SK-N-SH (cell line): ENCODE results near the gene SUFU. TPM values are rescaled to one million over a fixed set of nuclear protein-coding genes. Genes with fewer than 3 reads are reported as not detected.

Source experiments
- CTCF ChIA-PET: fragments of 300-600, 350-600 bp; formaldehyde crosslinking; extraction: SDS; loops from one replicate; lab custom pipeline; 2021; lab: Yijun Ruan, JAX
- POLR2A ChIA-PET: fragments of 350-600 bp; sonication (Branson Sonifier 250); formaldehyde crosslinking; extraction: SDS; loops from one replicate; lab custom pipeline; 2020; ENCODE audit warnings: antibody characterized with exemption, inconsistent platforms; lab: Yijun Ruan, JAX
- DNase-seq: peaks from one replicate; pipeline ENCODE4 v3.0.0; 2012
- H2AFZ ChIP-seq: fragments of 200-600 bp; sonication (generic); 2 replicates; pipeline ENCODE4 v1.8.1; 2016; ENCODE audit warnings: antibody characterized with exemption, mild to moderate bottlenecking, low read depth
- H3F3A ChIP-seq: fragments of 200-600 bp; sonication (generic); replicated peaks from 2 replicates; pipeline ENCODE3; 2016; ENCODE audit warnings: antibody characterized with exemption, mild to moderate bottlenecking; ENCODE audit not compliant: insufficient read depth
- H3K27ac ChIP-seq, 2 experiments: fragments of 200-500 bp in 1 of 2; fragments of 200-600 bp in 1 of 2; sonication (Bioruptor generic) in 1 of 2; sonication (generic), shearing (Covaris generic) in 1 of 2; 2 replicates each; pipeline versions ENCODE4 v1.5.1 to v1.6.1; 2014 to 2016; ENCODE audit warnings: low read depth in 2 of 2, inconsistent platforms in 1 of 2, low read length in 1 of 2, mild to moderate bottlenecking in 1 of 2, mixed read lengths in 1 of 2
- H3K27me3 ChIP-seq: fragments of 200-600 bp; sonication (generic), shearing (Covaris generic); 2 replicates; pipeline ENCODE4 v1.6.1; 2016; ENCODE audit warnings: mixed run types; ENCODE audit not compliant: insufficient read depth
- H3K36me3 ChIP-seq, 2 experiments: fragments of 200-500 bp in 1 of 2; fragments of 200-600 bp in 1 of 2; sonication (Bioruptor generic) in 1 of 2; sonication (generic) in 1 of 2; replicated peaks in 1 of 2; 2 replicates each; pipeline versions ENCODE3 to v1.5.1; 2014 to 2016; ENCODE audit warnings: low read length in 1 of 2, mild to moderate bottlenecking in 1 of 2; ENCODE audit not compliant: insufficient read depth in 2 of 2, control insufficient read depth in 1 of 2
- H3K4me1 ChIP-seq, 2 experiments: fragments of 200-500 bp in 1 of 2; fragments of 200-600 bp in 1 of 2; sonication (Bioruptor generic) in 1 of 2; sonication (generic), shearing (Covaris generic) in 1 of 2; 2 replicates each; pipeline versions ENCODE4 v1.5.1 to v1.6.1; 2014 to 2016; ENCODE audit warnings: low read depth in 1 of 2, low read length in 1 of 2, mixed run types in 1 of 2; ENCODE audit not compliant: insufficient read depth in 2 of 2, control insufficient read depth in 1 of 2
- H3K4me2 ChIP-seq: fragments of 200-600 bp; sonication (generic), shearing (Covaris generic); 2 replicates; pipeline ENCODE4 v1.6.1; 2017; ENCODE audit warnings: mixed run types
- H3K4me3 ChIP-seq, 2 experiments: fragments of 200-500 bp in 1 of 2; fragments of 200-600 bp in 1 of 2; sonication (Bioruptor generic) in 1 of 2; sonication (generic), shearing (Covaris generic) in 1 of 2; 2 replicates each; pipeline versions ENCODE4 v1.5.1 to v1.8.1; 2014 to 2016; ENCODE audit warnings: low read depth in 2 of 2, inconsistent platforms in 1 of 2, low read length in 1 of 2, mild to moderate bottlenecking in 1 of 2, mixed read lengths in 1 of 2, moderate library complexity in 1 of 2
- H3K79me2 ChIP-seq: fragments of 200-600 bp; sonication (generic); 2 replicates; pipeline ENCODE4 v1.8.1; 2017; ENCODE audit warnings: mild to moderate bottlenecking; ENCODE audit not compliant: insufficient read depth
- H3K9ac ChIP-seq: fragments of 200-600 bp; sonication (generic); 2 replicates; pipeline ENCODE4 v1.6.1; 2017; ENCODE audit warnings: mixed run types
- H3K9me2 ChIP-seq: fragments of 200-600 bp; sonication (generic); 2 replicates; pipeline ENCODE4 v1.6.1; 2017; ENCODE audit warnings: mixed run types
- H3K9me3 ChIP-seq: fragments of 200-600 bp; sonication (generic); 2 replicates; pipeline ENCODE4 v1.6.1; 2017; ENCODE audit warnings: mixed run types, mild to moderate bottlenecking, moderate library complexity
- H4K20me1 ChIP-seq: fragments of 200-600 bp; sonication (generic); 2 replicates; pipeline ENCODE4 v1.6.1; 2017; ENCODE audit warnings: mild to moderate bottlenecking, mixed run types; ENCODE audit not compliant: insufficient read depth
- CTCF ChIP-seq: fragments of 200-600 bp; sonication (generic); IDR thresholded peaks from 2 replicates; pipeline ENCODE4 v1.6.1; 2017; ENCODE audit warnings: antibody characterized with exemption, mild to moderate bottlenecking, moderate library complexity
- ELF1 ChIP-seq: IDR thresholded peaks from 2 replicates; pipeline ENCODE4 v1.4.0; 2012
- EP300 ChIP-seq, 2 experiments: IDR thresholded peaks; 2 replicates each; pipeline versions ENCODE4 v1.4.0 to v1.6.1; 2012; ENCODE audit warnings: borderline replicate concordance in 1 of 2, low read depth in 1 of 2, low read length in 1 of 2
- EZH2phosphoT487 ChIP-seq: fragments of 200-600 bp; sonication (generic); IDR thresholded peaks from 2 replicates; pipeline ENCODE4 v1.6.1; 2017; ENCODE audit warnings: low read depth, mixed run types, mild to moderate bottlenecking, antibody characterized with exemption, moderate library complexity, borderline replicate concordance
- FOSL2 ChIP-seq: IDR thresholded peaks from 2 replicates; pipeline ENCODE4 v1.4.0; 2012; ENCODE audit warnings: low read depth, mild to moderate bottlenecking, moderate library complexity, borderline replicate concordance
- FOXJ3 ChIP-seq: sonication (generic); formaldehyde crosslinking; IDR thresholded peaks from 2 replicates; pipeline ENCODE4 v1.5.1; 2020; ENCODE audit warnings: mild to moderate bottlenecking, missing genetic modification reagents
- GABPA ChIP-seq: IDR thresholded peaks from 2 replicates; pipeline ENCODE4 v1.4.0; 2012; ENCODE audit warnings: low read depth, mild to moderate bottlenecking
- IRF3 ChIP-seq: fragments of 150-350 bp; IDR thresholded peaks from 2 replicates; pipeline ENCODE4 v1.6.1; 2016; ENCODE audit warnings: mild to moderate bottlenecking, low read depth, low read length
- JUND ChIP-seq: IDR thresholded peaks from 2 replicates; pipeline ENCODE4 v1.4.0; 2012
- MAX ChIP-seq: IDR thresholded peaks from 2 replicates; pipeline ENCODE4 v1.4.0; 2012; ENCODE audit warnings: low read depth
- MEF2A ChIP-seq: IDR thresholded peaks from 2 replicates; pipeline ENCODE4 v1.4.0; 2012; ENCODE audit warnings: low read depth, borderline replicate concordance
- NFIC ChIP-seq: IDR thresholded peaks from 2 replicates; pipeline ENCODE4 v1.4.0; 2012; ENCODE audit warnings: borderline replicate concordance
- RAD21 ChIP-seq: IDR thresholded peaks from 2 replicates; pipeline ENCODE4 v1.6.1; 2012; ENCODE audit warnings: mild to moderate bottlenecking, low read length
- RXRA ChIP-seq: IDR thresholded peaks from 2 replicates; pipeline ENCODE4 v1.4.0; 2012; ENCODE audit warnings: low read depth, mild to moderate bottlenecking, borderline replicate concordance
- SMC3 ChIP-seq: IDR thresholded peaks from 2 replicates; pipeline ENCODE4 v1.6.1; 2012; ENCODE audit warnings: low read depth, low read length, improper control_type of control experiment
- TAF1 ChIP-seq: IDR thresholded peaks from 2 replicates; pipeline ENCODE4 v1.6.1; 2012; ENCODE audit warnings: low read depth, mild to moderate bottlenecking, low read length, moderate library complexity, borderline replicate concordance
- USF1 ChIP-seq: IDR thresholded peaks from 2 replicates; pipeline ENCODE4 v1.4.0; 2012; ENCODE audit warnings: low read depth, borderline replicate concordance
- ZBTB33 ChIP-seq: IDR thresholded peaks from 2 replicates; pipeline ENCODE4 v1.4.0; 2012; ENCODE audit warnings: low read depth, borderline replicate concordance
- WGBS: methylation state at CpG from one replicate; pipeline ENCODE4 v1.1.6; 2017; ENCODE audit warnings: low lambda C conversion rate; 5-methylcytosine and 5-hydroxymethylcytosine counted together
- polyA plus RNA-seq, 3 experiments: library from polyadenylated mRNA; depleted of rRNA; stranded (reverse); fragments of >200 nt; gene quantifications; 2 replicates each; pipeline ENCODE4 v1.2.3, GENCODE V29; 2012

SUFU gene
- polyA plus RNA-seq, 1 of the 3 experiments (the other 2 are of a cell fraction): 5.7 TPM

- WGBS: 92% methylated on average over 9 of the region's 9 CpGs
- H3K4me1 ChIP-seq: peaks cover 30 to 55% of the 10 kb centered on the region in 2 experiments
- no peaks in the 10 kb centered on the region for H3K9me2 ChIP-seq
- no peaks in the 10 kb centered on the region for H4K20me1 ChIP-seq
- no peak overlapping the region for H2AFZ ChIP-seq
- TF ChIP-seq NFIC (no peak), USF1 (no peak), RXRA (no peak), MAX (no peak), IRF3 (no peak), SMC3 (no peak), TAF1 (no peak), EP300 (IDR thresholded peaks at IDR 0.05; ENCODE audit: borderline replicate concordance in 1 of 2, low read depth in 1 of 2, low read length in 1 of 2) (no peak), FOSL2 (no peak), ELF1 (no peak), JUND (no peak), FOXJ3 (CRISPR knock-in tag) (no peak), GABPA (no peak), MEF2A (no peak)
- peaks cover 4 to 8% of the 10 kb centered on the region in 2 experiments for H3K36me3 ChIP-seq
- H3K4me3 ChIP-seq: no peak overlapping the region
- peaks cover 6% of the 10 kb centered on the region for H3F3A ChIP-seq
- no peaks in the 10 kb centered on the region for H3K27me3 ChIP-seq
- no peak overlapping the region for H3K9ac ChIP-seq
- no peaks in the 10 kb centered on the region for H3K79me2 ChIP-seq
- no peaks in the 10 kb centered on the region for H3K9me3 ChIP-seq
- ChIA-PET CTCF (interaction anchor here (0.7 to 12.9 kb wide), 21 partner anchors 9 to 869 kb away, joined by 3 to 123 read pairs (median 5); partner anchors contain the start of genes ARL3, CYP17A1, SFXN2 and TRIM8), POLR2A (interaction anchor here (0.8 kb wide), 1 partner anchor 36 kb away, joined by 3 read pairs; no protein-coding TSS in a partner anchor)
- no peak for DNase-seq
- no peak overlapping the region for H3K4me2 ChIP-seq
- H3K27ac ChIP-seq: peak overlapping the region in 1 of 2 experiments; percentile 85; a peak in 2 of 4 replicates
These were observed 174.3 kb downstream of the SUFU start for GRCh38 chr10:102678068-102678400.

- Histone ChIP-seq H3K4me3 (peak overlapping the region in 1 of 2 experiments; percentile 32; a peak in 1 of 4 replicates), H2AFZ (no peak overlapping the region), H3K9me3 (no peaks in the 10 kb centered on the region), H3K4me2 (no peak overlapping the region), H4K20me1 (no peaks in the 10 kb centered on the region), H3F3A (peaks cover 10% of the 10 kb centered on the region), H3K27ac (no peak overlapping the region; a peak in 1 of 4 replicates), H3K4me1 (peaks cover 23 to 52% of the 10 kb centered on the region in 2 experiments), H3K27me3 (no peaks in the 10 kb centered on the region), H3K79me2 (no peaks in the 10 kb centered on the region), H3K9ac (no peak overlapping the region), H3K9me2 (no peaks in the 10 kb centered on the region), H3K36me3 (peaks cover 4 to 8% of the 10 kb centered on the region in 2 experiments)
- no peak for TF ChIP-seq GABPA
- TF ChIP-seq EP300 (IDR thresholded peaks at IDR 0.05; ENCODE audit: borderline replicate concordance in 1 of 2, low read depth in 1 of 2, low read length in 1 of 2): no peak
- TF ChIP-seq EZH2phosphoT487: no peak
- TF ChIP-seq CTCF: peak; percentile 68
- peak; percentile 64 for TF ChIP-seq RAD21
- peak; percentile 55 for TF ChIP-seq SMC3
- TF ChIP-seq ZBTB33: no peak
- WGBS: 61% methylated on average over 8 of the region's 9 CpGs
- peak; percentile 81 for DNase-seq
- CTCF ChIA-PET: interaction anchor here (0.7 to 12.9 kb wide), 21 partner anchors 10 to 285 kb away, joined by 3 to 123 read pairs (median 5); partner anchors contain the start of genes ARL3, CYP17A1, SFXN2 and TRIM8
- POLR2A ChIA-PET: interaction anchor here (0.8 kb wide), 1 partner anchor 35 kb away, joined by 3 read pairs; no protein-coding TSS in a partner anchor
These were observed 175.1 kb downstream of the SUFU start for GRCh38 chr10:102678842-102679289.
